PFSK-1 (cell line): ENCODE measurements around the gene PNKP.

Experiments
- POLR2AphosphoS5 ChIP-seq: IDR thresholded peaks from 2 replicates; pipeline ENCODE4 v1.6.1; 2012; ENCODE audit warnings: low read depth, mild to moderate bottlenecking, control low read depth, low read length, moderate library complexity
- REST ChIP-seq, 2 experiments: IDR thresholded peaks; 2 replicates each; pipeline versions ENCODE4 v1.6.1 to v1.8.0; 2011 to 2012; ENCODE audit warnings: low read depth in 2 of 2, low read length in 2 of 2, control low read depth in 1 of 2, inconsistent platforms in 1 of 2, mild to moderate bottlenecking in 1 of 2, moderate library complexity in 1 of 2; ENCODE audit not compliant: insufficient read depth in 1 of 2
- SIN3A ChIP-seq: IDR thresholded peaks from 2 replicates; pipeline ENCODE4 v1.6.1; 2012; ENCODE audit warnings: mild to moderate bottlenecking, low read length, moderate library complexity, borderline replicate concordance; ENCODE audit not compliant: insufficient read depth
- TAF1 ChIP-seq: IDR thresholded peaks from 2 replicates; pipeline ENCODE4 v1.6.1; 2012; ENCODE audit warnings: low read length, control low read depth, borderline replicate concordance; ENCODE audit not compliant: insufficient read depth

- TF ChIP-seq TAF1 (no peak), POLR2AphosphoS5 (no peak), SIN3A (no peak), REST (IDR thresholded peaks at IDR 0.05; ENCODE audit: insufficient read depth in 1 of 2, low read depth in 2 of 2, low read length in 2 of 2) (no peak)
Observed at GRCh38 chr19:49910179-49910578, 42.8 kb upstream of the PNKP start.
